GM21447 (cell line): ENCODE data around the gene TMEM184B.

ENCODE experiments used
- ATAC-seq: cut with Tn5 transposase; IDR thresholded peaks from one replicate; pipeline ENCODE4 v1.9.1; 2021; ENCODE audit not compliant: unreplicated experiment

Gene TMEM184B

DNA sequence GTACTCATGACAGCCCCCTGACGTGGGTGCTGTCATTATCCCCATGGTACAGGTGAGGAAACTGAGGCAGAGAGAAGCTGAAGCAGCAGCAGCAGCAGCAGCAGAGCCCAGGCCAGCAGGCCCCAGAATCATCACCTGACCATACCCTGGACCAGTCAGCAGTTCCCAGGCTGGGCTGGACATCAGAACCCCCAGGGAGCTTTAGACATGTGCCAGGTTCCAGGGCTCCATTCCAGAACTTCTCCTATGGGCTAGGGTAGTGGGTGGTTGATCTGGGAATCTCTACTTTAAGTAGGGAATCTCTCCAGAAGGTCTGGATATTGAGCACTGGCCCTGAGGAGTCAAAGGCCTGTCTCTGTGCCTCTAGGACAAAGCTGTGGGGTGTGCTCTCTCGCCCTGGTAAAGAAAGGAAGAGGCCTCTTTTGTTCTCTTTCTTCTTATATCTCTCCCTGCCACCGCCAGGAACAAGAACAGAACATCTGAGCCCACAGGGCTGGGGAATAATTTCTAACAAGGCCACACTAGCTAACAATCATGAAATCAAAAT is 44.4 kb downstream of the TMEM184B start:
- ATAC-seq: no peak

DNA sequence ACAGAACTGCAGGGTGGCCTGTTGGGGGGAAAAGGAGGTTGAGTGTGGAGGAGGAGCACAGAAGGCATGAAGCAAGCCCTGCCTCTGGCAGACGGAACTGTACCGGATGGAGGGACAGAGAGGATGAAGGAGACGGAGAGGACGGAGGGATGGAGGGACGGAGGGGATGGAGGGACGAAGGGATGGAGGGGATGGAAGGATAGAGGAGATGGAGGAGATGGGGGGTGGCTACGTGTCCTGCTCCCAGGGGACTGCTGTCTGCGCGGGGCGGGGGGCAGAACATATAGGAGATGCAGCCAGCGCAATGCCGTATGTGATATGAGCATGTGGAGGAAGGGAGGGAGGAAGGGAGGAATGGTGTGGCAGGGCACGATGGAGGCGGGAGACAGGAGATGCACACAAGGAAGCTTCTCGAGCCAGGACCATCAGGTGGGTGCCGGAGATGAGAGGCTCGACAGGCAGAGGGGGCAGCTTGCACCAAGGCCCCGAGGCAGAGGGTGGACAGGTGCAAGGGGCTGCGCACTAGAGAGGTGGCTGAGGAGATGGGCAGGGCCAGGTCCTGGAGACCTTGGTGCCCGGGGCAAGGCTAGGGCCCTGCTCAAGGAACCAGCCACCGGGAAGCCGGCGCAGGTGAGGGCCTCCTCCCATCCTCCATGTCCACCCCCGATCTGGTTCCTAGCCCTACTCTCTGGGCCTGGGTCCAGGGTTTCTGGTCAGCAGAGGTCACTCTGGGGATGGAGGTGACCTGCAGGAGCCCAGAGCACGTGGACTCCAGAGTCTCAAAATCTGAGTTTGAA is 45.8 kb downstream of the TMEM184B start:
- no peak for ATAC-seq

DNA sequence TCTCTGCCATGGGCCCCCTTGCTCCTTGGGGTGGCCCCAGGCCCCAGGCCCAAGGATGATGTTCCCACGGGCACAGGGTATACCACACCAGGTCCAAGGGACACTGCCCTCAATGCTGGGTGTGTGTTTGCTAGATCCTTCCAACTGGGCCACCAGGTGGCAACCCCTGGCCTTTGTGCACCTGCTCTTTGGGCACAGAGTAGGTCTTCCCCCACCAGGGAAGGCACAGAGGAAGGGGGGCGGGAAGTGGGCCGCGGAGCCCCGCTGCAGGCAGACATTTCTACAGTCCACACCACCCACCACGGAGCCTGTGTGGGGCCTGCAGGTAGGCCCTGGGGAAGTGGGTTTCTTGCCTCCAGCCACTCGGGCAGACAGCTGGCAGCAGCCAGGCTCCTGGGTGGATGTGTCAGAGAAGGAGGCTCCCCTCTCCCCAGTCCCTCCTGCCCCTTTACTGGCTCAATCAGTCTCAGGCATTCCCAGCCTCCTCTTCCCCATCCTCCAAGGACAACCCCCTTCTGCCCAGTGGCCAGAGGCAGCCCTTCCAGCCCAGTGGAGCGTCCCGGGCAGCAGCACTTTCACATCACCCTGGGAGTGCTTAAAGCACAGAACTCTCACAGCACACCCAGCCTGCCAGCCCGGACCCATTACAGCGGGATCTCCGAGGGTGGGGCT is 49.4 kb downstream of the TMEM184B start:
- ATAC-seq: no peak

DNA sequence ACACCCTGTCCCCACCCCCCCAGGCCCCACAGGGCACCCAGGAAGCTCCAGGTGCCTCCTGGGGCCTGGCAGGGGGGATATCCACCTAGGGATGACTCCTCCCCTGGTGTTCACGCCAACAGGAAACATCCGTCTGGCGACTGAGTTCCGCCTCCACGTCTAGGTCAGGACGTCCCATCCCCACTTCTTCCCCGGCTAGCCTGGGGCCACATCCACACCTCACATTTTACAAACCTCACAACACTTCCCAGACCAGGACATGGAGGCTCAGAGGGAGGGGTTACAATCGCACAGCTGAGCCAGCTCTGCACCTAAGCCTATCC is 50.1 kb downstream of the TMEM184B start:
- ATAC-seq: no peak

DNA sequence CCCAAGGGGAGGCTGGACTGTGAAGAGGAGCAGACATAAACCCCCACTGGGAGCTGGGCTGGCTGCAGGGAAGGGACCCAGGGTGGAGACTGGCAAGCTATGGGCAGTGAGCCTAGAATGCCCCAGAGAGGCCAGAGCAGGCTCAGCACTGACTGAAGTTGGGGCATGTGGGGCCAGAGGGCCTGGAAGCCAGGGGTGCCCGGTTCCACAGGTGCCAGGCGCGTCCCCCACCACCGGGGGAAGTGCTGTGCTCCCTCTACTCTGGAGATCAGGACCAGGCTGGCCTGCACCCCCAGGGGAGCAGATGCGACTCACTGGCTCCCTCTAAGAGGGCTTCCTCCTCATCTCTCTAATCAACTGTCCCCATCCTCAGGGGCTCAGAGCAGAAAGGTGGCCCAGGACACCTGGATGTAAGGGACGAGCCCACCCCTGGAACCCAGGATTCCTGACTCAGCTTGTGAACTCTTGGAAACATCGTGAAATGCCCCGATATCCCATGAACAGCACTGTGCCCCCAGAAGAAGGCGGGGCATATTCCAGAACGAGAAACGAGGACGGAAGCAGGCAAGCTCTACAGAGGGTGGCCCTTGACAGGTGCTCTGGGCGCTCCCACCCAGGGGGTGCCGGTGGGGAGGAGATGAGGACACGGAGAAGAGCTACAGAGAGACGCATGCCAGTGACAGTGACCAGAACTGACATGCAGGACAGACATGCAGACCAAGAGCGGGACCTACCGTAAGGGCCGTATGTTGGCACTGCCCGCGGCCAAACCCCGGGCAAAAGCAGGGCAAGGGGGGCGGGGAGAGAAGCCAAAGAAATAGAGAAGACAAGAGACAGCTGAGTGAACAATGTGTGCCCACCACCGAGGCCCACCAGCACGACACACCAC is 50.7 kb downstream of the TMEM184B start:
- ATAC-seq: no peak

DNA sequence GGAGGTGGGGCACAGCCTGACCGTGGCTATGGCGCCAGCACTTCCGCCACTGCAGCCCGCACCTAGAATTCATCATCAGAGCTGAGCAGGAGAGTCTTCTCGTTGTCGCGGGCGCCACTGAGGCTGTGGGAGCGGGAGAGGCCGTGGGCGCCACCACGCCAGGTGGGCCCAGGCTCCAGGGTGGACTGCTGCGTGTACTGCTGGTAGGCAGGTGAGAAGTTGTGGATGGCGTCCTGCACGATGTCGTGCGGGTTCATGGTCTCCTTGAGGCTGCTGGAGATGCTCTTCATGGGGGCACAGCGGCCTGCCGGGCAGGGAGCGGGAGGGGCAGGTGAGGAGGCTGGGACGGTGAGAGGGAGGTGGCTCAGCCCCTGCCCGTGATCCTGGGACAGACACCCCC is 51.4 kb downstream of the TMEM184B start:
- no peak for ATAC-seq

DNA sequence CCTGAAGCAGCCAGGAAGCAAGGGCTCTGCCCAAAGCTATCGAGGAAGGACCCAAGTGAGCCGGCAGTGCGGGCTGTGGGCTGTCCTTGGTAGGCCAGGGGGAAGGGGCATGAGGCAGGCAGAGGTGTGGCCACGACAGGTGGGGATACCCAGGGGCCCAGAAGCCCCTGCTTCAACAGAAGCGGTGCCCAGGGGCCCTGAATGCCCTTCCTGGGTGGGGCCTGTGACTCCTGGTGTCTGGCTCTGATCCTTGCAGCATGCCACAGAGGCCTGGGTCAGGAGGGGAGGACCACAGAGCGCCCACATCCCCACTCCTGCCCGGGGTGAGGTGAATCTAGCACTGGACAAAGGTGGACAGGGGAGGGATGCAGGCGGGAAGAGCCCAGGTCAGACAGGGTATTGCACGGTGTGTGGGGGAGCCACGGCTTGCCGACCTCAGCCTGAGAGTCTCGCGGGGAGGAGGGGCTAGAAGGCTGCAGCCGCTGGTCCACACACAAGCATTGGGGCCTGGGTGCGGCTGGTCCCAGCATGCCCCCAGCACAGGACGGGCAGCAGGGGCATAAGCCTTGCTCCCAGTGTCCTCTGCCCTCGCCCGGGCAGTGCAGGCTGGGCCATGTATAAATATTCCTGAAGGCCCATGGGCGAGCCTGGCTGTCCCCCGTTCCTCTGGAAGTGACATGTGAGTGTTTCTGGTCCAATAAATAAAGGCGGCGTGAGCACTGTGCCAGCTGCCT is 52.0 kb downstream of the TMEM184B start:
- ATAC-seq: no peak

DNA sequence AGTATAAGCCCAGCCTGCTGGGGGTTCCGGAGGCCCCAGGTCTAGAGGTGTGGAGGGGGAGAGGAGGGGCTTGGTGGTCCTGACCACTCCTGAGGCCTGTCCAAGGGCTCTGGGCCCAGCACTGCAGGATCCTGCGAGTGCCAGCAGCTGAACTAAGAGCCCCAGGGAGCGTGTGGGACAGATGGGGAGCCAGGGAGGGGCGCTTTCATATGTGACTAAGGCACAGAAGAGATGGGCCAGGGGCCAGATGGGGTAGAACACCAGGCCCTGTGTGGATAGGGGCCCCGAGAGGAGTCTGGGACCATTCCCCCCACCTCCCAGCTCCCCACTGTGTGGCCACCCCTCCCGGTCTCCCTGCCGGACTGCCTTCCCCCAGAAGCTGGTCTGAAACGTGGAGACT is 52.6 kb downstream of the TMEM184B start:
- ATAC-seq: no peak

DNA sequence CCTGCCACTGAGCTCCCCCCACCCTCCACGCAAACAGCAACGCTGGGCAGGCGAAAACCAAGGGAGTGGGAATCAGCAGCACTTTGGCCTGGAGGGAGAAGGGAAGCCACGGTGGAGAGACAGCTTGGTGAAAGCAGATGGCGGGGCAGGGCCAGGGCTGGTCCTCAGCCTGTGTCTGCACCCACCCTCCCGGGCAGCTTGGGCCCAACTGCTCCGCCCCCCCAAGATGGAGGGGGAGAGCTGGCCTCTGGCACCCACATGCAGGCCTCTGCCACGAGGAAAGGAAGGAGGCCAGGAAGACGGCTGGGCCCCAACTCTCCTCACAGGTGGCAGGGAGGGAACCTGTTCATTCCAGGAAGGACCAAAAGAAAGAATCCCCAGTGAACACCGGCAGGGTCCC is 53.2 kb downstream of the TMEM184B start:
- ATAC-seq: no peak

DNA sequence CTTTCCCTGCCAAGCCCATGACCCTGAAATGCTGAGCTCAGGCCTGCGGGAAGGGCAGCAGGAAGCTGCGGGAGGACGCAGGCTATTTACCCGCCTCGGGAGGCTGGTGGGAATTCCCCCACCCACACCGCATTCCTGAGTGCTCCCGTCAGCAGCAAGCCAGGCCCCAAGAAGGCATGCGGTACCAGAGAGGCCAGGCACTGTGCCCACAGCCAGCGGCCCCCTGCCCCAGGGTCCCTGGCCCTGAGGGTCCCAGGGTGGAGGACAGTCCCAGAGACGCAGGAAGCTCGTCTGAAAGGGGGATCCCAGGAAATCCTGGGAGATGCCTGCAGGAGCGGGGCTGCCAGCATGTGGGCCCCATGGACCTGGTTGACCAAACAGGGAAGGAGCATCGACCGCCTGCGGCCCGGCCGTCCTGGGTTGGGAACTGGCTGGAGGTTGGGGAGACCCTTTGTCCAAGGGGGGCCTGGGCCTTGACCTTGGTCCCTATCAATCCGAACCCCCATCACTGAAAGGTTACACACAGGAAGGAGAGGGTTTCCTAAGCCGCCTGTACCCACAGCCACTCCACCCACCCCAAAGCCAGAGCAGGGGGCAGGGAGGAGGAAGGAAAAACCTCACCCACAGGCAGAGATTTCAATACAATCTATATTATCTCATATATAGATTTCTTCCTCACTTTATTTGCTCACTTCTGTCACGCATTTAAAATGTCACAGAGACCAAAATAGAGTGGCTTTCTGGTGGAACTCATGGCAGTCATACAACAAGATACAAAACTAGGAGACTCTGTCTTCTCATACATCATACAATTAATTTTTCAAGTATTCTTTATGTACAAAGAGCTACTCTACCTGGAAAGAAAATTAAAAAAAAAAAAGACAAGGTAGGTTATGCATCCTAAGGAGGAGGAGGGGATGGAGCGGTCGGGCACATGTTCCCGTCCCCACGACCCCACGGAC is 53.9 kb downstream of the TMEM184B start:
- ATAC-seq: no peak

DNA sequence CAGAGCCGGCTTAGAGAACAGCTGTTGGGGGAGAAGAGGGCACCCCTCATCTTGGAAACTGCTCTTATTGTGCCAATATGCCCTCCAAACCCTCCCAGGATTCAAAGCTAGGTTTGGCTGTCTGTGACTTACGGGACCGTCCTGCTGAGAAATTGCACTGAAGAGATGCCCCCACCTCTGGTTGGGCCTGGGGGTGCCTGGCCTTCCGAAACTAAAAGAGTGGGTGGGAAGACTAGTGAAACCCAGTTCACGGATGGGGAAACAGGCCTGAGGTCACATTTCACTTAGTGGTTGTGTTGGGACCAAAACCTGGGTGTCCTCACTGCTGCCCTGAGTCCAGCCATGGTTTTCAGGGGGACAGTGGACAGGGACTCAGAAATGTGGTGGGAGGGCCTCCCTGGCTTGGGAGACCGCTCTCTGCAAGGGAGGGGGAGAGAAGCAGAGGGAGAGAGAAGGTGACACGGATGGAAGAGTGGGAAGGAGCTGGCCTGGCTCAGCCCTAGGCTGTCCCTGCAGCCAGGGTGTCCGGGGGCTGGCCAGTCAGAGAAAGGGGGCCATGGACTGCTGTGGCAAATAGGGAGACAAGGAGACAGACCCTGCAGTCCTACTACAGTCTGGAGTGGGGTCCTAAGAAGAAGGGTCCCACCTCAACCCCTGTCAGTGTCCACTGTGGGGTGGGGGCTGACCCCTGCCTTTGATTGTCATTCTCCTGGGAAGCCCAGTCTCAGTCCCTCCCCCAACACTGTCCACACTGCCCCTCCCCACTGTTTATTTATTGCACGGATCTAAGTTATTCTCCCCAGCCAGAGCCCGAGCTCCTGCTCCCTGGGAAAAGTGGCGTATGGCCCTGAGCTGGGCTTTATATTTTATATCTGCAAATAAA is 57.4 kb downstream of the TMEM184B start:
- no peak for ATAC-seq

DNA sequence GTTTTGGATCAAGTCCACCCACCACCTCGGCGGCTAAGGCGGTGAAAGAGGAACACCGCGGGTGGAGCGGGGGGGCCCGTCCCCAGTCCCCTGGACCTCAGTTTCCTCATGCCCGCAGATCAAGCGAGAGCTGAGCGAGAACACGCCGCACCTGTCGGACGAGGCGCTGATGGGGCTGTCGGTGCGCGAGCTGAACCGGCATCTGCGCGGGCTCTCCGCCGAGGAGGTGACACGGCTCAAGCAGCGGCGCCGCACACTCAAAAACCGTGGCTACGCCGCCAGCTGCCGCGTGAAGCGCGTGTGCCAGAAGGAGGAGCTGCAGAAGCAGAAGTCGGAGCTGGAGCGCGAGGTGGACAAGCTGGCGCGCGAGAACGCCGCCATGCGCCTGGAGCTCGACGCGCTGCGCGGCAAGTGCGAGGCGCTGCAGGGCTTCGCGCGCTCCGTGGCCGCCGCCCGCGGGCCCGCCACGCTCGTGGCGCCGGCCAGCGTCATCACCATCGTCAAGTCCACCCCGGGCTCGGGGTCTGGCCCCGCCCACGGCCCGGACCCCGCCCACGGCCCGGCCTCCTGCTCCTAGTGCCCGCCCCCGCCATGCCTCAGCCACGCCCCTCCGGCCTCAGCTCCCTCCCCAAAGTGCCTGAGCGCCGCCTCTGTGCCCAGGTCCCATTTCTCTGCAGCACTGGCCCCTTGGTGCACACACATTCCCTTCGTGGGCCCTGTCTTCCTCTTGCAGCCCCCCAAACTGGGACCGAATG is 58.3 kb downstream of the TMEM184B start:
- no peak for ATAC-seq

DNA sequence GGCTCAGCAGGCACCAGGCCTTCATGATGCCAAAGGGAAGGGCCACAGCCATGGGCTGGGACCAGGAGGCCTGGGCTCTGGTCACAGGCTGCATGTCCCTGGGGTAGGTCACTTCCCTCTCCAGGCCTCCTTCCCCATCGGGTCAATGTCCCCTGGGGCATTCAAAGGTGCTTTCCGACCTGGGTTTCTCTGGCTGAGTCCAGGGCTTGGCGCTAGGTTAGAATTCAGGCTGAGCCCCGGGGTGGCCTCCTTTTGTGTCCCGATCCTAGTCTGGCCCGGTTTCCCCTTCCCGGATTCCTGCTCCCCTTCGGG is 58.9 kb downstream of the TMEM184B start:
- no peak for ATAC-seq

DNA sequence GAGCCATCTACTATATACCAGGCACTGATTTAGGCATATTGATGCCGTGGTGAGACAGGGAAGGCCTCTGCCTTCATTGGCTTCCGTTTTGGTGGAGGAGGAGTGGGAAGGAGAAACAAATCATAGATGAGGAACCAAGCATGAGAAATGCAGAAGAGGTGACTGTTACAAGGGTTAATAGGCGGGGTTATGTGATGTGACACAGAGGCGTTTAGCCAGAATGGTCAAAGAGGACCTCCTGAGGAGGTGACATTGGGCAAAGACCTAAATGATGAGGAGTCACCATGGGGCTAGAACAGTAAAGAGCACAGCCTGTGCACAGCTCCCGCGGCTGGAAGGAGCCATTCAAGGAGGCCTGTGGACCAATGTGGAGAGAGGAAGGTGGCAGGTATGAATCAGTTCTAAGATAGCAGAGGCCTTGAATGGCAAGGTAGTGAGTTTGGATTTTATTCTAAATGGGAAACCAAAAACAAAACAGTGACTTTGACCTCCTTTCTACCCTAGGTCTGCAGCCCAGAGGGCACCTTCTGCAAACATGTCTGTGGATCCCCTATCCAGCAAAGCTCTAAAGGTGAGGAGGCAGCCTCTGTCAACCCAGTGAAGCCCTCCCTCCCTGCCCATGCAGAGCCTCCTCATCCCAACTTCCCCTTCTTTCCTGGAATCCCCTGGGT is 59.4 kb downstream of the TMEM184B start:
- ATAC-seq: no peak

DNA sequence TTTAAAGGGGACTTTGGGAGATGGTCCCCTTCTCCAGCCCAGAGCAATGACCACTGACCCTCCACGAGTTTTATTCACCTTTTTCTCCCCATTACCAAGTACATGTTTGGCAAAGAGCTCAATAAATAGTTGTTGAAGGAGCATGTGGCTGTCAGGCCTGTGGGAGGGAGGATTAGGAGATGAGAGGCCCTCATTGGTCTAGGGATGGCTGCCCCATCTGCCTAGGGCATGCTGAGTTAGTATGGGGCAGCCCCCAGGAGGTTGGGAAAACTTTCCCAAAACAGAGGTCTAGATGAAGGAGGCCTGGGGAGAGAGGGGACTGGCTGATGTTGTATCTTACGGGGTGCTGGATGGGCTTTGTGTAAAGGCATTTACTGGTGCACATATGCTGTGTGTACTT is 60.4 kb downstream of the TMEM184B start:
- no peak for ATAC-seq

DNA sequence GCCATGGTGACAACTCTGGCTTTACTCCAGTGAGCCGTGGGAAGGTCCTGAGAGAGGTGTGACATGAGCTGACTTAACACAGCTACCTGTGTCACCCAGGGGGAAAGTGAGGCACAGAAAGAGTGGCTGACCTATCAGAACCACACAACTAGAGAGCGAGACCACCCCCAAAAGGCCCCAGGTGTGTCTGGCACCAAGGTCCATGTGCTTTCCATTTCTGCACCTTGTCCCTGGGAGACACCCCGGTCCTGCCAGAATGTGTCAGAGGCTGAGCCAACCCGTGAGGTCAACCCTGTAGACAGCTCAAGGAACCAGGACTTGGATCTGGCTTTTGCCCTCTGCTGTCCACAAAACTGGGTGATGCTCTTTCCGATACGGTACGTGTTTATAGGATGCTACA is 61.3 kb downstream of the TMEM184B start:
- ATAC-seq: no peak

DNA sequence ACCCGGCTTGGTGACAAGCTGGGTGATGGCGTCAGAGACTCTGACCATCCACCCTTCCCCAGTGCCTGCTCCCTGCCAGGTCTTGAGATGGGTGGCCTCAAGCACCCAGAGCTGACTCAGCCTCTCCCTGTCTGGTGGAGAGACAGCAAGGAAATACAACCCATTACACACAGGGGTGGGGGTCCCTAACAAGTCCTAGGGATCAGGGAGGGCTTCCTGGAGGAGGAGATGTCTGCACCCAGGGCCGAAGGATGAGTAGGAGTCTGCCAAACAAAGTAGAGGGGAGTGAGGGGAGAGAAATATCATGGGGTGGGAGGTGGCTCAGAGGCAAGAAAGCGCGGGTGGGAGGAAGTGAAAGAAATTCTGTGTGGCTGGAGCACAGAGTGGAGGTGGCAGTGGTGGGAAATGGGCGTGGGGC is 64.2 kb downstream of the TMEM184B start:
- no peak for ATAC-seq
